ENCODE measurements around the gene PARS2.

DNA sequence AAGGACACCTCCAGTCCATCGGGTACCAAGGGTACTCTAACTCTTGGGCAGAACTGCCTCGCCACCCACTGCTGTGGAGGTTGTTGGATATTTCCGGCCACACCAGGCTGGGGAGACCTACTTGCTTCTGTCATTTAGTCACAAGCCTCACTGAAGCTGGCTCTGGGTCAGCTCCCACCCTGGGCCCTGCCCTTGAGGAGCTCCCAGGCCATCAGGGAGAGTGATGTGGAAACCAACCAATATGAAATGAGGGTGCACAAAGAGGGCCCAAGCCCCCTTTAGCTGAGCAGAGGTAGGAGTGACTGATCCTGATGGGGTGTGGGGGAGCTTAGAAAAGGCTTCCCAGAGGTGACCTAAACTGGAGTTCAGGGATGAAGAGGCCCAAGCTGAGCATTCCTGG is 19.6 kb downstream of the PARS2 start:
- TF ChIP-seq, protein P1, sequence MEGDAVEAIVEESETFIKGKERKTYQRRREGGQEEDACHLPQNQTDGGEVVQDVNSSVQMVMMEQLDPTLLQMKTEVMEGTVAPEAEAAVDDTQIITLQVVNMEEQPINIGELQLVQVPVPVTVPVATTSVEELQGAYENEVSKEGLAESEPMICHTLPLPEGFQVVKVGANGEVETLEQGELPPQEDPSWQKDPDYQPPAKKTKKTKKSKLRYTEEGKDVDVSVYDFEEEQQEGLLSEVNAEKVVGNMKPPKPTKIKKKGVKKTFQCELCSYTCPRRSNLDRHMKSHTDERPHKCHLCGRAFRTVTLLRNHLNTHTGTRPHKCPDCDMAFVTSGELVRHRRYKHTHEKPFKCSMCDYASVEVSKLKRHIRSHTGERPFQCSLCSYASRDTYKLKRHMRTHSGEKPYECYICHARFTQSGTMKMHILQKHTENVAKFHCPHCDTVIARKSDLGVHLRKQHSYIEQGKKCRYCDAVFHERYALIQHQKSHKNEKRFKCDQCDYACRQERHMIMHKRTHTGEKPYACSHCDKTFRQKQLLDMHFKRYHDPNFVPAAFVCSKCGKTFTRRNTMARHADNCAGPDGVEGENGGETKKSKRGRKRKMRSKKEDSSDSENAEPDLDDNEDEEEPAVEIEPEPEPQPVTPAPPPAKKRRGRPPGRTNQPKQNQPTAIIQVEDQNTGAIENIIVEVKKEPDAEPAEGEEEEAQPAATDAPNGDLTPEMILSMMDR (IDR thresholded peaks at IDR 0.05; ENCODE audit: low read length) = no peak
- TF ChIP-seq EZH2 (optimal IDR thresholded peaks at IDR 0.05; ENCODE audit: low read depth, low read length) = no peak

Measured in MM.1S (cell line).